SW 1271 (cell line): ENCODE measurements around the gene CPPED1.
A peak's percentile ranks its signal among the peaks of the same experiment; 100 is the strongest.

Experiments
- DNase-seq, 2 experiments: peaks; one replicate each; lab custom pipeline; 2025; lab: John Stamatoyannopoulos, UW

CPPED1 gene

GRCh38 chr16:12646098-12646489, 157.6 kb downstream of the CPPED1 start:
- no peak for DNase-seq

GRCh38 chr16:12643034-12643455, 160.6 kb downstream of the CPPED1 start:
- no peak for DNase-seq

- peak; percentile 12 to 15 for DNase-seq
These were observed 164.6 kb downstream of the CPPED1 start for GRCh38 chr16:12639044-12639443.

- DNase-seq, result no peak
These were observed 166.7 kb downstream of the CPPED1 start for GRCh38 chr16:12637002-12637401.

- DNase-seq, result no peak
These were observed 174.4 kb downstream of the CPPED1 start for GRCh38 chr16:12629271-12629670.

GRCh38 chr16:12628536-12628935, 175.2 kb downstream of the CPPED1 start:
- DNase-seq, result peak in 1 of 2 experiments; percentile 1

- DNase-seq, result no peak
These were observed 176.3 kb downstream of the CPPED1 start for GRCh38 chr16:12627394-12627793.

GRCh38 chr16:12626411-12626810, 177.3 kb downstream of the CPPED1 start:
- DNase-seq, result no peak

GRCh38 chr16:12625716-12626115, 178.0 kb downstream of the CPPED1 start:
- DNase-seq, result no peak

- DNase-seq, result no peak
These were observed 178.6 kb downstream of the CPPED1 start for GRCh38 chr16:12625068-12625467.

GRCh38 chr16:12620150-12620549, 183.5 kb downstream of the CPPED1 start:
- DNase-seq, result no peak

GRCh38 chr16:12618515-12618914, 185.2 kb downstream of the CPPED1 start:
- DNase-seq, result no peak

GRCh38 chr16:12617401-12617819, 186.3 kb downstream of the CPPED1 start:
- no peak for DNase-seq

GRCh38 chr16:12614662-12615278, 188.9 kb downstream of the CPPED1 start:
- DNase-seq, result no peak

GRCh38 chr16:12613992-12614661, 189.6 kb downstream of the CPPED1 start:
- no peak for DNase-seq

- peak; percentile 25 to 35 for DNase-seq
These were observed 190.3 kb downstream of the CPPED1 start for GRCh38 chr16:12613131-12613991.

GRCh38 chr16:12612598-12613101, 191.0 kb downstream of the CPPED1 start:
- no peak for DNase-seq

GRCh38 chr16:12611916-12612597, 191.6 kb downstream of the CPPED1 start:
- no peak for DNase-seq

GRCh38 chr16:12611006-12611477, 192.6 kb downstream of the CPPED1 start:
- DNase-seq, result no peak

GRCh38 chr16:12609937-12610699, 193.6 kb downstream of the CPPED1 start:
- no peak for DNase-seq
